Measurements from ENCODE around the gene VPS18. TPM values are rescaled to one million over a fixed set of nuclear protein-coding genes. Genes with fewer than 3 reads are reported as not detected.
A peak's percentile ranks its signal among the peaks of the same experiment; 100 is the strongest.

VPS18 gene
- total RNA-seq, 2 donors from 2014 or later = 13.6 to 18.4 TPM

GRCh38 chr15:40911693-40912092, 17.4 kb downstream of the VPS18 start:
- no peaks in the 10 kb centered on the region for H3K36me3 Mint-ChIP-seq (ENCODE audit: low read depth)
- peaks cover 9% of the 10 kb centered on the region for H3K4me1 Mint-ChIP-seq
- H3K27ac Mint-ChIP-seq = no peak overlapping the region
- ATAC-seq (no peak), DNase-seq (no peak)
- no peak overlapping the region for H3K4me3 Mint-ChIP-seq
- H3K9me3 ChIP-seq (ENCODE audit: control insufficient read depth, low read length, poor library complexity, severe bottlenecking) = no peaks in the 10 kb centered on the region
- H3K27me3 Mint-ChIP-seq = peaks cover 4% of the 10 kb centered on the region

GRCh38 chr15:40912478-40912877, 18.2 kb downstream of the VPS18 start:
- Mint-ChIP-seq H3K36me3 (ENCODE audit: low read depth) (no peaks in the 10 kb centered on the region), H3K27me3 (peaks cover 4% of the 10 kb centered on the region), H3K27ac (no peak overlapping the region), H3K4me3 (no peak overlapping the region), H3K4me1 (peaks cover 5% of the 10 kb centered on the region)
- ATAC-seq (no peak), DNase-seq (no peak)
- H3K9me3 ChIP-seq (ENCODE audit: control insufficient read depth, low read length, poor library complexity, severe bottlenecking) = no peaks in the 10 kb centered on the region

GRCh38 chr15:40914013-40914412, 19.8 kb downstream of the VPS18 start:
- Mint-ChIP-seq H3K27ac (no peak overlapping the region), H3K4me1 (peaks cover 3% of the 10 kb centered on the region), H3K36me3 (ENCODE audit: low read depth) (no peaks in the 10 kb centered on the region), H3K4me3 (no peak overlapping the region), H3K27me3 (peaks cover 4% of the 10 kb centered on the region)
- DNase-seq (no peak), ATAC-seq (no peak)
- H3K9me3 ChIP-seq (ENCODE audit: control insufficient read depth, low read length, poor library complexity, severe bottlenecking) = no peaks in the 10 kb centered on the region

GRCh38 chr15:40914486-40914885, 20.2 kb downstream of the VPS18 start:
- H3K9me3 ChIP-seq (ENCODE audit: control insufficient read depth, low read length, poor library complexity, severe bottlenecking) = no peaks in the 10 kb centered on the region
- Mint-ChIP-seq H3K4me1 (peaks cover 3% of the 10 kb centered on the region), H3K36me3 (ENCODE audit: low read depth) (no peaks in the 10 kb centered on the region), H3K27ac (no peak overlapping the region), H3K4me3 (no peak overlapping the region), H3K27me3 (peaks cover 4% of the 10 kb centered on the region)
- DNase-seq (no peak), ATAC-seq (no peak)

GRCh38 chr15:40915116-40915661, 20.9 kb downstream of the VPS18 start:
- no peak overlapping the region for H3K27ac Mint-ChIP-seq
- DNase-seq = no peak
- H3K27me3 Mint-ChIP-seq = peaks cover 4% of the 10 kb centered on the region
- H3K36me3 Mint-ChIP-seq (ENCODE audit: low read depth) = no peaks in the 10 kb centered on the region
- peaks cover 3% of the 10 kb centered on the region for H3K4me1 Mint-ChIP-seq
- H3K9me3 ChIP-seq (ENCODE audit: control insufficient read depth, low read length, poor library complexity, severe bottlenecking) = no peaks in the 10 kb centered on the region
- no peak overlapping the region for H3K4me3 Mint-ChIP-seq
- ATAC-seq = no peak

GRCh38 chr15:40915679-40916078, 21.4 kb downstream of the VPS18 start:
- ATAC-seq (no peak), DNase-seq (no peak)
- Mint-ChIP-seq H3K36me3 (ENCODE audit: low read depth) (no peaks in the 10 kb centered on the region), H3K27ac (no peak overlapping the region), H3K4me1 (peaks cover 3% of the 10 kb centered on the region), H3K27me3 (peaks cover 4% of the 10 kb centered on the region), H3K4me3 (no peak overlapping the region)
- no peaks in the 10 kb centered on the region for H3K9me3 ChIP-seq (ENCODE audit: control insufficient read depth, low read length, poor library complexity, severe bottlenecking)

- no peaks in the 10 kb centered on the region for H3K36me3 Mint-ChIP-seq (ENCODE audit: low read depth)
- no peaks in the 10 kb centered on the region for H3K9me3 ChIP-seq (ENCODE audit: control insufficient read depth, low read length, poor library complexity, severe bottlenecking)
- DNase-seq (no peak), ATAC-seq (no peak)
- no peaks in the 10 kb centered on the region for H3K4me1 Mint-ChIP-seq
- no peak overlapping the region for H3K4me3 Mint-ChIP-seq
- H3K27me3 Mint-ChIP-seq = peaks cover 4% of the 10 kb centered on the region
- no peak overlapping the region for H3K27ac Mint-ChIP-seq
Measured at GRCh38 chr15:40917585-40917984, 23.3 kb downstream of the VPS18 start.

GRCh38 chr15:40918146-40918798, 24.0 kb downstream of the VPS18 start:
- DNase-seq (no peak), ATAC-seq (no peak)
- no peaks in the 10 kb centered on the region for H3K4me1 Mint-ChIP-seq
- peaks cover 4% of the 10 kb centered on the region for H3K27me3 Mint-ChIP-seq
- H3K9me3 ChIP-seq (ENCODE audit: control insufficient read depth, low read length, poor library complexity, severe bottlenecking) = no peaks in the 10 kb centered on the region
- H3K36me3 Mint-ChIP-seq (ENCODE audit: low read depth) = no peaks in the 10 kb centered on the region
- H3K27ac Mint-ChIP-seq = no peak overlapping the region
- H3K4me3 Mint-ChIP-seq = no peak overlapping the region

- Mint-ChIP-seq H3K4me1 (no peaks in the 10 kb centered on the region), H3K27me3 (peaks cover 4% of the 10 kb centered on the region), H3K36me3 (ENCODE audit: low read depth) (no peaks in the 10 kb centered on the region), H3K4me3 (no peak overlapping the region), H3K27ac (no peak overlapping the region)
- H3K9me3 ChIP-seq (ENCODE audit: control insufficient read depth, low read length, poor library complexity, severe bottlenecking) = no peaks in the 10 kb centered on the region
- DNase-seq (no peak), ATAC-seq (no peak)
Measured at GRCh38 chr15:40918799-40919392, 24.6 kb downstream of the VPS18 start.

GRCh38 chr15:40921949-40922607, 27.8 kb downstream of the VPS18 start:
- Mint-ChIP-seq H3K36me3 (ENCODE audit: low read depth) (no peaks in the 10 kb centered on the region), H3K4me1 (peaks cover 8% of the 10 kb centered on the region), H3K27ac (no peak overlapping the region), H3K4me3 (no peak overlapping the region), H3K27me3 (peaks cover 18% of the 10 kb centered on the region)
- no peak for ATAC-seq
- no peak for DNase-seq
- no peaks in the 10 kb centered on the region for H3K9me3 ChIP-seq (ENCODE audit: control insufficient read depth, low read length, poor library complexity, severe bottlenecking)

GRCh38 chr15:40922608-40923005, 28.4 kb downstream of the VPS18 start:
- peaks cover 22% of the 10 kb centered on the region for H3K27me3 Mint-ChIP-seq
- no peak overlapping the region for H3K27ac Mint-ChIP-seq
- ATAC-seq (no peak), DNase-seq (no peak)
- no peaks in the 10 kb centered on the region for H3K9me3 ChIP-seq (ENCODE audit: control insufficient read depth, low read length, poor library complexity, severe bottlenecking)
- H3K36me3 Mint-ChIP-seq (ENCODE audit: low read depth) = no peaks in the 10 kb centered on the region
- peaks cover 11% of the 10 kb centered on the region for H3K4me1 Mint-ChIP-seq
- no peak overlapping the region for H3K4me3 Mint-ChIP-seq

GRCh38 chr15:40923551-40923950, 29.3 kb downstream of the VPS18 start:
- no peaks in the 10 kb centered on the region for H3K9me3 ChIP-seq (ENCODE audit: control insufficient read depth, low read length, poor library complexity, severe bottlenecking)
- Mint-ChIP-seq H3K27me3 (peaks cover 22% of the 10 kb centered on the region), H3K27ac (no peak overlapping the region), H3K36me3 (ENCODE audit: low read depth) (no peaks in the 10 kb centered on the region), H3K4me3 (no peak overlapping the region), H3K4me1 (peaks cover 12% of the 10 kb centered on the region)
- ATAC-seq (no peak), DNase-seq (no peak)

GRCh38 chr15:40925495-40925862, 31.2 kb downstream of the VPS18 start:
- H3K4me3 Mint-ChIP-seq = peak overlapping the region; percentile 69

More at GRCh38 chr15:40925495-40925862, 31.2 kb downstream of the VPS18 start:
- H3K9me3 ChIP-seq (ENCODE audit: control insufficient read depth, low read length, poor library complexity, severe bottlenecking) = no peaks in the 10 kb centered on the region
- H3K27me3 Mint-ChIP-seq = peaks cover 35% of the 10 kb centered on the region
- H3K36me3 Mint-ChIP-seq (ENCODE audit: low read depth) = peaks cover 4% of the 10 kb centered on the region
- DNase-seq (no peak), ATAC-seq (no peak)
- H3K4me1 Mint-ChIP-seq = peaks cover 25% of the 10 kb centered on the region
- no peak overlapping the region for H3K27ac Mint-ChIP-seq
